Hepatocyte (in vitro differentiated cells): ENCODE data around the gene GPR152.

Source experiments
- CTCF ChIP-seq: fragments of 200-600 bp; sonication (generic); IDR thresholded peaks from 2 replicates; pipeline ENCODE4 v1.5.1; 2016; ENCODE audit warnings: antibody characterized with exemption, mild to moderate bottlenecking; ENCODE audit not compliant: poor library complexity
- EZH2 ChIP-seq: fragments of 200-600 bp; sonication (generic); IDR thresholded peaks from 2 replicates; pipeline ENCODE4 v1.6.1; 2016; ENCODE audit warnings: antibody characterized with exemption, mild to moderate bottlenecking, borderline replicate concordance
- EZH2phosphoT487 ChIP-seq: fragments of 200-600 bp; sonication (generic); IDR thresholded peaks from one replicate; pipeline ENCODE4 v1.6.1; 2018; ENCODE audit warnings: antibody characterized with exemption, mild to moderate bottlenecking, low read depth, moderate library complexity; ENCODE audit not compliant: unreplicated experiment, severe bottlenecking

- TF ChIP-seq EZH2 (no peak), CTCF (no peak), EZH2phosphoT487 (no peak)
These were observed 34.1 kb upstream of the GPR152 start for GRCh38 chr11:67486481-67487195.
